Left lobe of liver (tissue), 2 donors: Measurements from ENCODE around the gene MYO7B. TPM values are rescaled to one million over a fixed set of nuclear protein-coding genes. Genes with fewer than 3 reads are reported as not detected.

Experiments used
- ATAC-seq: fragments of 200-7000 bp; cut with Tn5 transposase; one replicate; pipeline ENCODE4 v1.9.1; 2020; ENCODE audit warnings: mild to moderate bottlenecking, moderate library complexity
- DNase-seq: peaks from one replicate; pipeline ENCODE4 v3.0.0-alpha.2; 2020; ENCODE audit warnings: low spot score
- total RNA-seq: library from RNA; stranded (reverse); gene quantifications from one replicate; pipeline ENCODE4 v1.2.1, GENCODE V29; 2021
- donor health status: DM: no; HTN: no; CAD: no; lungs with moderate emphysema.
- donor health status: DM: no; HTN: yes; CAD: no.

MYO7B gene
- total RNA-seq, 1 donor from 2014 or later: 0.63 TPM

DNA sequence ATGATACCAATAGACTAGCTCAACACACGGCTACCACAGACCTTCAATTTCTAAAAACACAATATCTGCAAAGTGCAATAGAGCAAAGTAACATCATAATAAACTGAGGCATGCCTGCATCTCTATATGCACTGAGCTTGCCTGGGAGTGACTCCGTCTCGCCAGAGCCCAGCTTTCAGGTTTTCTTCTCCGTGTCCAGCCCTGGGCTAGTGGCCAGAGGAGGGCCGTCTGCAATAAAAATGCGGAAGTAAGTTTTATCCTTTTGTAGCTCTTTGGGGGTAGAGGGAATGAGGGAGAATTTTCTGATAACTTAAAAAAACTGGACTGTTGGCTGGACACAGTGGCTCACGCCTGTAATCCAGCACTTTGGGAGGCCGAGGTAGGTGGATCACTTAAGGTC, 69.5 kb downstream of the MYO7B start:
- DNase-seq (peak; percentile 22), ATAC-seq (no peak)

DNA sequence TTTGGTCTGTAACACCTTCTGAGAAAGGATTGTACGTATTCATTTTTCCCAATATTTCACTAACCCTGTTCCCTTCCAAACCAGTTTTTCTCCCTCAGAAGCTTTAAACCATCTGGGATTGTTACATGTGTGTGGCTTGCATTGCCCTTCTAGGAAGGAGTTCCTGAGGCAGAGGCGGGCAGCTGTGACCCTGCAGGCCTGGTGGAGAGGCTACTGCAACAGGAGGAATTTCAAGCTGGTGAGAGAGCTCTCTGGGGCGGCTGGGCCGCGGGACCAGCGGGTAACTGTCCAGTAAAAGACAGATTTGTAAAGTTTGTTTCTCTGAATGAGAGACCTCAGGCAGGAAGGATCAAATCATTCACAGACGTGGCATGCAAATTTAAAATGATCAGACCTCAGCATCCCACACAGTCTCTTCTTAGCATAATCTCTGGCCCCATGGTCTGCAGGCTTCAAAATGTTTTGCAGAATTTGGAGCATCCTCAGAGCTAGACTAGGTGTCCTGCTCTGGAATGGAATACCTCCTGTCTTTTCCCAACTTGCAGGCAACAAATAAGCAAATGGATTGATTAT, 70.3 kb downstream of the MYO7B start:
- no peak for ATAC-seq
- DNase-seq: peak; percentile 19

DNA sequence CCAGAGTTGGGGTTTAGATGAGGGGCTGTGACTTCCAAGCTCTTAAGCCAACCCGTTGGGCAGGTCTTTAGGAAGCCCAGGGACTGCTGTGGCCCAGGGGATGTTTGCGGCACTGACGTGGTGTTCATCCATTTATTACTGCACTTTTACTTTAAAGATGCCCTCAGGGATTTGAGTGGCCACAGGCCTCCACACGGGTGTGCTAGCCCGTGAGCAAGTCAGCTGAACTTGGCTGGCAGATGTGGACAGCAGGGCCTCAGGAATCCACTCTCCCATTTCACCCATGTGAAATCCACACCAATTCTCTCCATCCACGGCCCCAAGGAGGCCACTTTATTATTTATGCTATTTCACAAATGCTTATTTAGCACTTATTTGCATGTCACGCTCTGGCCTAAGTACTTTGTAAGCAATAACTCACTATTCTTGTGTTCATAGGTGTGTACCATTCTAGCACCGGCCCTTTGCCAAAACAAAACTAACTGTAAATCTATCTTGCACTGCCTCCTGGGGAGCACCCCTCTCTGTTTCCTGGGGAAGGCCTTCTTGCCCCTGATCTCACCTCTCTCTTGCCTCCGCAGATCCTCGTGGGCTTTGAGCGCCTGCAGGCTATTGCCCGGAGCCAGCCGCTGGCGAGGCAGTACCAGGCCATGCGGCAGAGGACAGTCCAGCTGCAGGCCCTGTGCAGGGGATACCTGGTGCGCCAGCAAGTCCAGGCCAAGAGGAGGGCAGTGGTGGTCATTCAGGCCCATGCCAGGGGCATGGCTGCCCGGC, 71.3 kb downstream of the MYO7B start:
- DNase-seq: peak; percentile 41
- no peak for ATAC-seq

GRCh38 chr2:127607399-127607908, 72.0 kb downstream of the MYO7B start:
- peak; percentile 35 for DNase-seq
- no peak for ATAC-seq

GRCh38 chr2:127608061-127609030, 72.9 kb downstream of the MYO7B start:
- ATAC-seq (no peak), DNase-seq (peak; percentile 41)

- DNase-seq: peak; percentile 42
These were observed 73.7 kb downstream of the MYO7B start for GRCh38 chr2:127609031-127609751.

GRCh38 chr2:127609818-127610217, 74.3 kb downstream of the MYO7B start:
- peak; percentile 40 for DNase-seq
- ATAC-seq: no peak

More at GRCh38 chr2:127609031-127609751, 73.7 kb downstream of the MYO7B start:
- no peak for ATAC-seq

DNA sequence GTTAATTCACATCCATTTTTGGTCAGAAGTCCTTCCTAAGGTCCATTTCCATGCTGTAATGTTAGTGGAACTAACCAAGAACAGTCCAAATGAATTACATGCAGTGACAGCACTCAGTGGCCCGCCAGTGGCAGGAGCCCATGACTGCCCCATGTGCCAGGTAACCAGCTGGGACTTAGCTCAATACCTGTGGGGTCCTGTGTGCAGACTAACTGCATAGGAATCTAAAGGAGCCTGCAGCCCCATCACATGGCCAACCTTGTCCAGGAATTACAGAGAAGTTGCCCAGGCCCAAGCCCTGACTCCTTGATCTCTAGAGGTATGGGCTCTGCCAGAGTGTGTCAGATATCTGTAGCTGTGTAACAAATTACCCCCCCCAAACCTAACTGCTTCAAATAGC, 75.1 kb downstream of the MYO7B start:
- ATAC-seq (no peak), DNase-seq (peak; percentile 33)

DNA sequence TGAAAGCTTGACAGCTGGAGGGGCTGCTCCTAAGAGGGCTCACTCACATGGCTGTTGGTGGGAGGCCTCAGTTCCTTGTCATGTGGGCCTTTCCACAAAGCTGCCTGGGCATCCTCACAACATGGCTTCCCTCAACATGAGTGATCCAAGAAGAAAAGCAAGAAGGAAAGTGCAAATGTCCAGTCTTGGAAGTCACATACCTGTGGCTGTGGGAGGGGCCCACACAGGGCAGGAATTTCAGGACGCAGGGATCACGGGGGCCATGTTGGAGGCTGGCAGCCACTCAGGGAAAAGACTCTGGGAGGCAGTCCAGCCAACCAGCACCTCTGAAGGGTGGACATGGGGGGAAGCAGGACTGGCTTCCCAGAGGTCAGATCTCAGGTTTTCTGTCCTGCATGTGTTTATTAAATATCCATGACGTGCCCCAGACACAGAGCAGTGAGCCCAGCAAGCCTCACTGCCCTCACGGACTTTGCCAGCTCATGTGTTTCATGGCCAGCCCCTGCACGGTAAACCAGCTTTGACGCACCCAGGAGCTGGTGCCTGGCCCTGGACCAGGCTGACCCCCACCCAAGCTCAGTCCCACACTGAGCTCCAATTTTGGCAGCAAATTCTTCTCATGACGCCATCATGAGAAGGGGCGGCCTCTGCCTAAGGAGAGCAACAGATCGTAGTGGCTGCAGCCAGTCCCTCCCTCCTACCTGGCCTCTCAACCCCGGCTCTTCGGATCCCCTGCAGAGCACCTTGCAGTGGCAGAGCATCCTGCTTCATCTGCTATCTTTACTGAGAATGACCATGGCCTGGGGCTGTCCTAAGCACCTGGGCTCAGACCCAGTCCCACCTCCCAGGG, 75.8 kb downstream of the MYO7B start:
- ATAC-seq (no peak), DNase-seq (peak; percentile 28)

GRCh38 chr2:127612111-127612822, 76.8 kb downstream of the MYO7B start:
- DNase-seq: peak; percentile 38
- ATAC-seq: no peak

GRCh38 chr2:127614246-127614645, 78.8 kb downstream of the MYO7B start:
- peak; percentile 12 for DNase-seq
- no peak for ATAC-seq

GRCh38 chr2:127614731-127615130, 79.2 kb downstream of the MYO7B start:
- peak; percentile 41 for DNase-seq
- no peak for ATAC-seq

DNA sequence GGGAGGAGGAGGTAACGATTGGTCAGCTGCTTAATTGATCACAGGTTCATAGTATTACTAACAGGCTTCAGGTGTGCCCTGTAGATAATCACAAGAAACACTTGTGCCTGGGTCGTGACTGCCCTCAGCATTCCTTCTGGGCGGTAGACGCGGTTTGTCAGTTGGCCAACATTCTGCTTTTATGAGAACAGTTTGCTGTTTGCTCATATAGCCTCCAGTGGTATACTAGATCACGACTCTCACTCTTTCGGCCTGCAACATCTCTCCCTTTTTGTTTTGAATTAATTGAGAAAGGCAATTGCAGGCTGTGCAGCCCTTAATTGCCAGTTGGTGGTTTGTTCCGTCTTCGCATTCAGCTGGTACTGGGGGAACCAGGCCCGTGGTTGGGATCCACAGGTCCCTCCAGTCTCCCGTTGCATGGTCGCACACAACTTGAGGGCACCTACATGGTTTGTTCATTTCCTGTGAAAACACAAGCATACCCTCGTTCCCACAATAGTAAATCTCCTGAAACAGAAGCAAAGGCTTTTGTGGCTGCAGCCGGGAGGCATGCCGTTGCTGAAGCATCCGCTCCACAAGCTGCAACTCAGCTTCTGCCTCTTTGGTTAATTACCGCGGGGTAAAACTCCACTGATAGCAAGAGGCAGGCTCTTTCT, 80.2 kb downstream of the MYO7B start:
- ATAC-seq: no peak
- DNase-seq: peak; percentile 30

GRCh38 chr2:127618551-127619202, 83.2 kb downstream of the MYO7B start:
- ATAC-seq (no peak), DNase-seq (peak; percentile 23)

DNA sequence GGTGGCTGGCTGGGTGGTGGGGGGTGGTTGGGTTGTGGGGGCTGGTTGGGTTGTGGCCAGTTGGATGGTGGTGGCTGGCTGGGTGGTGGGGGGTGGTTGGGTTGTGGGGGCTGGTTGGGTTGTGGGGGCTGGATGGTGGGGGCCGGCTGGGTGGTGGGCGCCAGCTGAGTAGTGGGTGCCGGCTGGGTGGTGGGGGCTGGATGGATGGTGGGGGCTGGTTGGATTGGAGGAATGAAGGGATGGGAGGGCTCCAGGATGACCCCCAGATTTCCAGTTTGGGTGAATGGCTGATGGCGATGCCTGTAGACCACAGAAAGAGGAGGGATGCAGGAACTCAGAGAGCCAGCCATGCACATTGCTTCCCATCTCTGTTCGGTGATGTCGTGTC, 83.7 kb downstream of the MYO7B start:
- no peak for ATAC-seq
- DNase-seq: peak; percentile 14

- DNase-seq: peak; percentile 40
- no peak for ATAC-seq
These were observed 84.6 kb downstream of the MYO7B start for GRCh38 chr2:127619877-127620705.

- no peak for DNase-seq
These were observed 85.4 kb downstream of the MYO7B start for GRCh38 chr2:127620866-127621265.

More at GRCh38 chr2:127620866-127621265, 85.4 kb downstream of the MYO7B start:
- ATAC-seq: no peak
